Measurements from ENCODE around the gene KRT26.
"Not testable (repeated sequence)": the region's sequence is repeated elsewhere in the genome, so short reads cannot be mapped to it uniquely, and the experiment has no call there.

Gene KRT26

GRCh38 chr17:40772101-40772500 is at the start of gene KRT26:
KRT26 (minus strand) TSS chr17:40772201; CDS start chr17:40772113, 88 bp downstream.
- Histone ChIP-seq H3K4me3 (ENCODE audit: low read depth, low read length) (no peak within 1 kb of the TSS), H3K36me3 (ENCODE audit: control insufficient read depth, insufficient read depth, low read length) (no peaks in the 10 kb centered on the region), H3K4me1 (ENCODE audit: control insufficient read depth, insufficient read depth, low read length) (no peaks in the 10 kb centered on the region), H3K9ac (ENCODE audit: low read depth, low read length) (no peak within 1 kb of the TSS), H3K9me3 (ENCODE audit: control insufficient read depth, insufficient read depth, low read length) (no peaks in the 10 kb centered on the region), H3K27me3 (ENCODE audit: control insufficient read depth, insufficient read depth, low read length) (no peaks in the 10 kb centered on the region), H3K27ac (ENCODE audit: low read depth, low read length) (no peak within 1 kb of the TSS)

- Histone ChIP-seq H3K4me3 (ENCODE audit: low read depth, low read length) (no peak overlapping the region), H3K9me3 (ENCODE audit: control insufficient read depth, insufficient read depth, low read length) (no peaks in the 10 kb centered on the region), H3K27me3 (ENCODE audit: control insufficient read depth, insufficient read depth, low read length) (peaks cover 4% of the 10 kb centered on the region; the same call in 1 of the 2 replicates), H3K4me1 (ENCODE audit: control insufficient read depth, insufficient read depth, low read length) (peaks cover 12% of the 10 kb centered on the region), H3K9ac (ENCODE audit: low read depth, low read length) (no peak overlapping the region), H3K36me3 (ENCODE audit: control insufficient read depth, insufficient read depth, low read length) (peaks cover 7% of the 10 kb centered on the region), H3K27ac (ENCODE audit: low read depth, low read length) (no peak overlapping the region)
Measured at GRCh38 chr17:40821536-40821935, 49.5 kb upstream of the KRT26 start.

GRCh38 chr17:40820228-40820838 is 48.3 kb upstream of the KRT26 start:
- peak overlapping the region; percentile 98; the same call in 1 of the 2 replicates for H3K4me3 ChIP-seq (ENCODE audit: low read depth, low read length)
- H3K9me3 ChIP-seq (ENCODE audit: control insufficient read depth, insufficient read depth, low read length), result no peaks in the 10 kb centered on the region
- no peak overlapping the region for H3K27ac ChIP-seq (ENCODE audit: low read depth, low read length)
- H3K4me1 ChIP-seq (ENCODE audit: control insufficient read depth, insufficient read depth, low read length), result peaks cover 12% of the 10 kb centered on the region
- peaks cover 7% of the 10 kb centered on the region for H3K36me3 ChIP-seq (ENCODE audit: control insufficient read depth, insufficient read depth, low read length)
- H3K27me3 ChIP-seq (ENCODE audit: control insufficient read depth, insufficient read depth, low read length), result no peaks in the 10 kb centered on the region
- H3K9ac ChIP-seq (ENCODE audit: low read depth, low read length), result no peak overlapping the region

- Histone ChIP-seq H3K36me3 (ENCODE audit: control insufficient read depth, insufficient read depth, low read length) (peaks cover 7% of the 10 kb centered on the region), H3K27me3 (ENCODE audit: control insufficient read depth, insufficient read depth, low read length) (no peaks in the 10 kb centered on the region), H3K4me1 (ENCODE audit: control insufficient read depth, insufficient read depth, low read length) (peaks cover 12% of the 10 kb centered on the region), H3K27ac (ENCODE audit: low read depth, low read length) (peak overlapping the region; percentile 92), H3K4me3 (ENCODE audit: low read depth, low read length) (peak overlapping the region; percentile 98), H3K9ac (ENCODE audit: low read depth, low read length) (peak overlapping the region; percentile 17; the same call in 1 of the 2 replicates), H3K9me3 (ENCODE audit: control insufficient read depth, insufficient read depth, low read length) (no peaks in the 10 kb centered on the region)
Measured at GRCh38 chr17:40819528-40820125, 47.6 kb upstream of the KRT26 start.

GRCh38 chr17:40818733-40819527 is 46.9 kb upstream of the KRT26 start:
- Histone ChIP-seq H3K4me3 (ENCODE audit: low read depth, low read length) (peak overlapping the region; percentile 98), H3K36me3 (ENCODE audit: control insufficient read depth, insufficient read depth, low read length) (peaks cover 7% of the 10 kb centered on the region), H3K9me3 (ENCODE audit: control insufficient read depth, insufficient read depth, low read length) (no peaks in the 10 kb centered on the region), H3K9ac (ENCODE audit: low read depth, low read length) (peak overlapping the region; percentile 45; the same call in 1 of the 2 replicates), H3K4me1 (ENCODE audit: control insufficient read depth, insufficient read depth, low read length) (peaks cover 12% of the 10 kb centered on the region), H3K27me3 (ENCODE audit: control insufficient read depth, insufficient read depth, low read length) (no peaks in the 10 kb centered on the region), H3K27ac (ENCODE audit: low read depth, low read length) (peak overlapping the region; percentile 92)

GRCh38 chr17:40818343-40818732 is 46.3 kb upstream of the KRT26 start:
- H3K36me3 ChIP-seq (ENCODE audit: control insufficient read depth, insufficient read depth, low read length), result peaks cover 7% of the 10 kb centered on the region
- peaks cover 12% of the 10 kb centered on the region for H3K4me1 ChIP-seq (ENCODE audit: control insufficient read depth, insufficient read depth, low read length)
- H3K27ac ChIP-seq (ENCODE audit: low read depth, low read length), result peak overlapping the region; percentile 92
- H3K4me3 ChIP-seq (ENCODE audit: low read depth, low read length), result peak overlapping the region; percentile 98
- H3K27me3 ChIP-seq (ENCODE audit: control insufficient read depth, insufficient read depth, low read length), result no peaks in the 10 kb centered on the region
- peak overlapping the region; percentile 45; the same call in 1 of the 2 replicates for H3K9ac ChIP-seq (ENCODE audit: low read depth, low read length)
- no peaks in the 10 kb centered on the region for H3K9me3 ChIP-seq (ENCODE audit: control insufficient read depth, insufficient read depth, low read length)

- Histone ChIP-seq H3K27ac (ENCODE audit: low read depth, low read length) (no peak overlapping the region), H3K9ac (ENCODE audit: low read depth, low read length) (no peak overlapping the region), H3K27me3 (ENCODE audit: control insufficient read depth, insufficient read depth, low read length) (peaks cover 7% of the 10 kb centered on the region; the same call in 1 of the 2 replicates), H3K4me3 (ENCODE audit: low read depth, low read length) (no peak overlapping the region), H3K4me1 (ENCODE audit: control insufficient read depth, insufficient read depth, low read length) (peaks cover 12% of the 10 kb centered on the region), H3K9me3 (ENCODE audit: control insufficient read depth, insufficient read depth, low read length) (no peaks in the 10 kb centered on the region), H3K36me3 (ENCODE audit: control insufficient read depth, insufficient read depth, low read length) (peaks cover 7% of the 10 kb centered on the region)
Measured at GRCh38 chr17:40817103-40817682, 45.2 kb upstream of the KRT26 start.

- Histone ChIP-seq H3K4me1 (ENCODE audit: control insufficient read depth, insufficient read depth, low read length) (peaks cover 12% of the 10 kb centered on the region), H3K4me3 (ENCODE audit: low read depth, low read length) (no peak overlapping the region), H3K36me3 (ENCODE audit: control insufficient read depth, insufficient read depth, low read length) (peaks cover 7% of the 10 kb centered on the region), H3K9ac (ENCODE audit: low read depth, low read length) (no peak overlapping the region), H3K9me3 (ENCODE audit: control insufficient read depth, insufficient read depth, low read length) (no peaks in the 10 kb centered on the region), H3K27me3 (ENCODE audit: control insufficient read depth, insufficient read depth, low read length) (peaks cover 10% of the 10 kb centered on the region; the same call in 1 of the 2 replicates), H3K27ac (ENCODE audit: low read depth, low read length) (no peak overlapping the region)
Measured at GRCh38 chr17:40816569-40816968, 44.6 kb upstream of the KRT26 start.

- no peak overlapping the region for H3K9ac ChIP-seq (ENCODE audit: low read depth, low read length)
- H3K27ac ChIP-seq (ENCODE audit: low read depth, low read length), result no peak overlapping the region
- H3K36me3 ChIP-seq (ENCODE audit: control insufficient read depth, insufficient read depth, low read length), result peaks cover 7% of the 10 kb centered on the region
- peaks cover 12% of the 10 kb centered on the region for H3K4me1 ChIP-seq (ENCODE audit: control insufficient read depth, insufficient read depth, low read length)
- H3K4me3 ChIP-seq (ENCODE audit: low read depth, low read length), result no peak overlapping the region
- no peaks in the 10 kb centered on the region for H3K9me3 ChIP-seq (ENCODE audit: control insufficient read depth, insufficient read depth, low read length)
- peaks cover 18% of the 10 kb centered on the region; the same call in 1 of the 2 replicates for H3K27me3 ChIP-seq (ENCODE audit: control insufficient read depth, insufficient read depth, low read length)
Measured at GRCh38 chr17:40815381-40815780, 43.4 kb upstream of the KRT26 start.

- H3K9ac ChIP-seq (ENCODE audit: low read depth, low read length); H3K9me3 ChIP-seq (ENCODE audit: control insufficient read depth, insufficient read depth, low read length); H3K27ac ChIP-seq (ENCODE audit: low read depth, low read length); H3K4me1 ChIP-seq (ENCODE audit: control insufficient read depth, insufficient read depth, low read length); H3K36me3 ChIP-seq (ENCODE audit: control insufficient read depth, insufficient read depth, low read length); H3K4me3 ChIP-seq (ENCODE audit: low read depth, low read length): not testable (repeated sequence)
- peaks cover 25% of the 10 kb centered on the region for H3K27me3 ChIP-seq (ENCODE audit: control insufficient read depth, insufficient read depth, low read length)
Measured at GRCh38 chr17:40814657-40815056, 42.7 kb upstream of the KRT26 start.
